Activated B cell treated with CpG ODN at 0.5 μM for 24 hours (primary cell): ENCODE measurements around the gene NLRC5. TPM values are rescaled to one million over a fixed set of nuclear protein-coding genes. Genes with fewer than 3 reads are reported as not detected.

Experiments used
- ATAC-seq: fragments of 200-7000 bp; cut with Tn5 transposase; one replicate; pipeline ENCODE4 v1.10.0; 2021; ENCODE audit warnings: low read depth, mild to moderate bottlenecking, moderate library complexity
- CTCF ChIA-PET: fragments of 350-600 bp; sonication (Branson Sonifier 250); formaldehyde crosslinking; loops from one replicate; lab custom pipeline; 2021; ENCODE audit warnings: antibody characterized with exemption; lab: Charles Lee
- POLR2A ChIA-PET: fragments of 350-600 bp; sonication (Branson Sonifier 250); formaldehyde crosslinking; loops from one replicate; lab custom pipeline; 2021; ENCODE audit warnings: antibody characterized with exemption; lab: Charles Lee
- DNase-seq: peaks from one replicate; pipeline ENCODE4 v3.0.0; 2022
- H3K27ac Mint-ChIP-seq: one replicate; pipeline ENCODE4 v1.8.0; 2020; ENCODE audit warnings: mixed read lengths
- H3K27me3 Mint-ChIP-seq: one replicate; pipeline ENCODE4 v1.8.0; 2021; ENCODE audit warnings: mixed read lengths
- H3K36me3 Mint-ChIP-seq: one replicate; pipeline ENCODE4 v1.8.0; 2021; ENCODE audit warnings: low read depth, mixed read lengths
- H3K4me1 Mint-ChIP-seq: one replicate; pipeline ENCODE4 v1.8.0; 2021; ENCODE audit warnings: mixed read lengths
- H3K4me3 Mint-ChIP-seq: one replicate; pipeline ENCODE4 v1.8.0; 2020; ENCODE audit warnings: mild to moderate bottlenecking, mixed read lengths
- H3K9me3 Mint-ChIP-seq: one replicate; pipeline ENCODE4 v1.8.0; 2020; ENCODE audit warnings: mixed read lengths
- CTCF ChIP-seq: fragments of 200-600 bp; IDR thresholded peaks from one replicate; pipeline ENCODE4 v1.8.0; 2022; ENCODE audit warnings: antibody characterized with exemption, mild to moderate bottlenecking
- intact Hi-C: fragments of 100-400 bp; cut with micrococcal nuclease; formaldehyde crosslinking; loops from one replicate; pipeline ENCODE4 v1.15.1; 2024
- total RNA-seq: library from RNA; stranded (reverse); gene quantifications from 2 replicates; pipeline ENCODE4 v1.2.3, GENCODE V29; 2022

NLRC5 gene
- total RNA-seq, 1 donor from 2014 or later = 372 TPM

- intact Hi-C loops = no loop called here
- POLR2A ChIA-PET = interaction anchor here (0.6 kb wide), 1 partner anchor 676 kb away, joined by 6 read pairs; the partner anchor contains the start of genes NUDT21 and OGFOD1
- Mint-ChIP-seq H3K9me3 (no peaks in the 10 kb centered on the region), H3K4me1 (peaks cover 16% of the 10 kb centered on the region), H3K27me3 (no peaks in the 10 kb centered on the region), H3K27ac (no peak overlapping the region), H3K36me3 (no peaks in the 10 kb centered on the region), H3K4me3 (no peak overlapping the region)
- DNase-seq (no peak), ATAC-seq (no peak)
- no peak for TF ChIP-seq CTCF
- CTCF ChIA-PET = no interaction called here
Measured at GRCh38 chr16:57127037-57127763, 137.8 kb downstream of the NLRC5 start.

- no peak for TF ChIP-seq CTCF
- H3K4me3 Mint-ChIP-seq = no peak overlapping the region
- H3K27ac Mint-ChIP-seq = no peak overlapping the region
- peaks cover 19% of the 10 kb centered on the region for H3K4me1 Mint-ChIP-seq
- intact Hi-C loops = no loop called here
- no peaks in the 10 kb centered on the region for H3K9me3 Mint-ChIP-seq
- ChIA-PET CTCF (no interaction called here), POLR2A (no interaction called here)
- H3K36me3 Mint-ChIP-seq = no peaks in the 10 kb centered on the region
- no peak for ATAC-seq
- H3K27me3 Mint-ChIP-seq = no peaks in the 10 kb centered on the region
- no peak for DNase-seq
Measured at GRCh38 chr16:57127836-57128235, 138.5 kb downstream of the NLRC5 start.

GRCh38 chr16:57128771-57129389 lies 139.5 kb downstream of the NLRC5 start:
- intact Hi-C loops = no loop called here
- H3K27me3 Mint-ChIP-seq = no peaks in the 10 kb centered on the region
- POLR2A ChIA-PET = interaction anchor here (0.8 kb wide), 1 partner anchor 13 kb away, joined by 3 read pairs; no protein-coding TSS in a partner anchor
- H3K27ac Mint-ChIP-seq = no peak overlapping the region
- no peaks in the 10 kb centered on the region for H3K9me3 Mint-ChIP-seq
- ATAC-seq (peak; percentile 28), DNase-seq (no peak)
- CTCF ChIA-PET = no interaction called here
- peaks cover 22% of the 10 kb centered on the region for H3K4me1 Mint-ChIP-seq
- no peaks in the 10 kb centered on the region for H3K36me3 Mint-ChIP-seq
- H3K4me3 Mint-ChIP-seq = no peak overlapping the region
- TF ChIP-seq CTCF = no peak

GRCh38 chr16:57130950-57131321 lies 141.6 kb downstream of the NLRC5 start:
- Mint-ChIP-seq H3K4me1 (peaks cover 41% of the 10 kb centered on the region), H3K4me3 (no peak overlapping the region), H3K27ac (no peak overlapping the region), H3K9me3 (no peaks in the 10 kb centered on the region), H3K27me3 (no peaks in the 10 kb centered on the region), H3K36me3 (no peaks in the 10 kb centered on the region)
- intact Hi-C loops = no loop called here
- no peak for DNase-seq
- no peak for TF ChIP-seq CTCF
- POLR2A ChIA-PET = no interaction called here
- no peak for ATAC-seq
- CTCF ChIA-PET = no interaction called here

- Mint-ChIP-seq H3K27me3 (no peaks in the 10 kb centered on the region), H3K4me3 (no peak overlapping the region), H3K4me1 (peaks cover 45% of the 10 kb centered on the region), H3K9me3 (no peaks in the 10 kb centered on the region), H3K27ac (no peak overlapping the region), H3K36me3 (no peaks in the 10 kb centered on the region)
- intact Hi-C loops = no loop called here
- POLR2A ChIA-PET = no interaction called here
- DNase-seq (no peak), ATAC-seq (no peak)
- TF ChIP-seq CTCF = no peak
- CTCF ChIA-PET = no interaction called here
Measured at GRCh38 chr16:57131351-57131970, 142.1 kb downstream of the NLRC5 start.
